ENCODE results near the gene MLLT6.

MLLT6 gene

DNA sequence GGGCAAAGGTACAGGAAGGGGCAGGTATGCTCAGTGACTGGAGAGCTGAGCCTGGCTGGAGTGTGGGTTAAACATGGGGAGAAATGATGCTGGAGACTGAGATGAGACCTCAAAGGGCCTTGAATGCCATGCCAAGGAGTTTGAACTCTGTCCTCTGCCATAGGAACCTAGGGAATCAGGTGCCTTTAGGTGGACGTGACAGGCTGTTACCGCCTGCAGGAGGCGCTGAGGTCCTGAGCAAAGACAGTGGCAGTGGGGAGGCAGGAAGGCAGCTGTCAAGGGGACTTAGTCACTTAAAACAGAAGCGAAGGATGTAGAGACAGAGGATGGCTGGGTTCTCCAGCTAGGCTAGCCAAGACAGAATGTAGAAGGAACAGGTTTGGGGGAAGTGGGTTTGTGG is 56.5 kb downstream of the MLLT6 start:
- in situ Hi-C loops (cut with HindIII; ENCODE audit: low sequenced_read_pairs) = no loop called here

DNA sequence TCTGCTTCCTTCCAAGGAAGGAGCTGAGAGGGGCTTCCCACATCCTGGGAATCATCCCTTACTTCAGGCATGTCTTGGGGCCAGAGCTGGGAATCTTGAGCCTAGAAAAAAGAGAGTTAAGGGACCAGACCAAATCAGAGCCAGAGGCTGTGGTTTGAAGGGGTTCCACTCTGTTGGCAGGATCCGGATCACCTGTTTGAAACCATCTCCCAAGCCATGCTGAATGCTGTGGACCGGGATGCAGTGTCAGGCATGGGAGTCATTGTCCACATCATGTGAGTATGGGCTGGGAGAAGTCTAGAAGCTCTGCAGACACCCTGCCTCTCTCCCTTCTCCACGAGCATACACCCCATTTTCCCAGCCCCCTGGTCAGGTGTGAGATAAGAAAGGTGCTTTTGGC is 57.2 kb downstream of the MLLT6 start:
- in situ Hi-C loops (cut with HindIII; ENCODE audit: low sequenced_read_pairs) = no loop called here

GRCh38 chr17:38766341-38766740 is 61.3 kb downstream of the MLLT6 start:
- in situ Hi-C loops (cut with HindIII; ENCODE audit: low sequenced_read_pairs) = no loop called here

- in situ Hi-C loops (cut with HindIII; ENCODE audit: low sequenced_read_pairs) = no loop called here
These were observed 63.3 kb downstream of the MLLT6 start for GRCh38 chr17:38768417-38768816.

DNA sequence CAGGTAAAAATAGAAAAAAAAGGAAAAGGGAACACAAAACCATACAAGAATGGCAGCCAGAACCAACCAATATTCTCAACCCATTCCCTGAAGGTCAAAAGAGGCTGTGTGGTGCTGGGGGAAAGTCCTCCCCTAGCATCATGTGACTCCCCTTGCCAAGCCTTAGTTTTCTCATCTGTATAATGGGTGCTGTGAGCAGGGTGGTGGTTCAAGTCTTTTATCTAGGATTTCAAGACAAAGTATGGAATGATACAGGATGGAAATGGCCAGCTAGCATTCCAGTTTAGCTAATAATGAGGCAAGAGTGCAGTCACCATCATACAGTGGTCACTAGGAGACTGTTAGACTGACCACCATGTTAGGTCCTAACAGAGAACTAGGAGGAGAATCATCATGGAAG is 68.2 kb downstream of the MLLT6 start:
- in situ Hi-C loops (cut with HindIII; ENCODE audit: low sequenced_read_pairs) = no loop called here

DNA sequence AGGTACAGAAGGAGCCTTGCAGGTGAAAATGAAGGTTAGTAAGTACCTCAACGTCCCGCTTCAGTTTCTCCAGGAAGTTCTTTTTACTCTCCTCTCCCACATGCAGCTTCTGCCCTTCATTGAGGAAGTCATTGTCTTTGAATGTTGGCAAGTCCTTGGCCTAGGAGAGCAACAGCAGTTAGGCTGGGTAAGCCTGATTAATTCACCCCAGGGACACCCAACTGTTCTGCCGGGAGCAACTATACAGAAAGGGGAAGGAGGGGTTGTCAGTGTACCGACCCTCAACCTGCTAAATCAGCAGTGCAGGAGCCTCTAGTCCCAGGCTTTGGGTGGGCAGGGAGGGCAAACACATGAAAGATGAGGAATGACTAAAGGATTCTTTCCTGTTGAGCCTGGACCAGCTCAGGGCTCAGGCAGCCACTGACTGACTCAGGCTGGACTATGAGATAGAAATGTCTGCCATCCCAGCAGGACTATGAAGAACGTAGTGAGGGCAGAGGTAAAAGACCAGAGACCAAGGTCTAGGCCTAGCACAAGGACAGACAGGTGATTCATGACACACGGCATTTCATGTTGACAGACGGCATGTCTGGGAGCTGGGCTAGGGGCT is 72.7 kb downstream of the MLLT6 start:
- in situ Hi-C loops (cut with HindIII; ENCODE audit: low sequenced_read_pairs) = no loop called here

Measured in DLD1 (cell line).